Upper lobe of left lung (tissue), 6 donors: Measurements from ENCODE around the gene CDK8. TPM values are rescaled to one million over a fixed set of nuclear protein-coding genes. Genes with fewer than 3 reads are reported as not detected.

Experiments used
- ATAC-seq, 2 donors: fragments of 200-7000 bp; cut with Tn5 transposase; one replicate each; pipeline ENCODE4 v1.9.1; 2022; ENCODE audit warnings: mild to moderate bottlenecking in 2 of 2, moderate library complexity in 2 of 2; ENCODE audit not compliant: low FRiP score in 2 of 2
- DNase-seq, 2 donors: peaks; one replicate each; pipeline ENCODE4 v3.0.0-alpha.2; 2019 to 2020
- H3K27ac ChIP-seq, 4 donors: fragments of 200-600 bp; sonication (generic); one replicate each; pipeline ENCODE4 v1.5.1; 2016 to 2019
- H3K27me3 ChIP-seq, 4 donors: fragments of 200-600 bp; sonication (generic); one replicate each; pipeline ENCODE4 v1.5.1; 2017 to 2019
- H3K36me3 ChIP-seq, 4 donors: fragments of 200-600 bp; sonication (generic); one replicate each; pipeline ENCODE4 v1.5.1; 2016 to 2019
- H3K4me1 ChIP-seq, 4 donors: fragments of 200-600 bp; sonication (generic); one replicate each; pipeline ENCODE4 v1.5.1; 2018 to 2019
- H3K4me3 ChIP-seq, 4 donors: fragments of 200-600 bp; sonication (generic); one replicate each; pipeline ENCODE4 v1.5.1; 2017 to 2019; ENCODE audit warnings: mild to moderate bottlenecking in 2 of 4, moderate library complexity in 1 of 4
- H3K9me3 ChIP-seq, 4 donors: fragments of 200-600 bp; sonication (generic); one replicate each; pipeline ENCODE4 v1.5.1; 2018 to 2019
- EP300 ChIP-seq, 4 donors: sonication (generic); formaldehyde crosslinking; IDR thresholded peaks; one replicate each; pipeline ENCODE4 v1.5.1; 2017; ENCODE audit warnings: antibody characterized with exemption in 4 of 4, control low read depth in 2 of 4
- POLR2A ChIP-seq, 4 donors: fragments of 450-650 bp; IDR thresholded peaks; one replicate each; pipeline ENCODE4 v1.5.1; 2016 to 2017; ENCODE audit warnings: antibody characterized with exemption in 4 of 4, mild to moderate bottlenecking in 2 of 4
- POLR2AphosphoS5 ChIP-seq, 2 donors: sonication (generic); formaldehyde crosslinking; IDR thresholded peaks; one replicate each; pipeline ENCODE4 v1.5.1; 2017; ENCODE audit warnings: antibody characterized with exemption in 2 of 2
- WGBS, 2 donors: methylation state at CpG; one replicate each; pipeline ENCODE4 v1.1.5; 2017 to 2018; 5-methylcytosine and 5-hydroxymethylcytosine counted together
- total RNA-seq, 6 donors: library from RNA; depleted of rRNA in 4 of 6; stranded (reverse); fragments of >200 nt in 4 of 6; gene quantifications; one replicate each; pipeline versions ENCODE4 v1.1.0 to v1.2.1, GENCODE V29; 2016 to 2021
- TF ChIP-seq, protein P1 (sequence below), 6 experiments: fragments of 450-650 bp in 4 of 6; fragments of 200-600 bp in 2 of 6; sonication (generic) in 2 of 6; IDR thresholded peaks; one replicate each; pipeline ENCODE4 v1.5.1; 2016 to 2019; ENCODE audit warnings: antibody characterized with exemption in 6 of 6
- donor health status: DM: no; HTN: no; CAD: no; lungs with moderate emphysema.
- donor health status: DM: no; HTN: yes; CAD: no; lungs with severe emphysema.

Gene CDK8
- total RNA-seq, 6 donors from 2014 or later, result 9.4 to 15.6 (median 10.8) TPM

DNA sequence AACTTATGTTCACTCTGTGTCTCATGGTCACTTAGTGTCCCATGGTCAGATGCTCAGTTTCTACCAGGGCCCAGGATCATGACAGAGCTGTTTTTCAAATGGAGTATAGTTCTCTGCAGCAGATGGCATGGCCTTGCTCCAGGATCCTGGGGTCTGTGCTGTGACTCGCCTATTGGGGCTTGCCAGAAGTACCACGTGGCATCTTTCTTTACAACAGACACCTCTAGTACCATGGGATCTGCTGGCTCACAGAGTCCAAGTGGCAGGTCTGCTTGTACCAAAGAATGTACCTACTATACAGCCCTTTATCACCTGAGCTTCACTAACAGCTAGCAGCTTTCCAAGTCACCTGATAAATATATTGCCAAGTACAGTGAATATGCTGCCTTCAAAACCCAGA, 25.8 kb upstream of the CDK8 start:
- ATAC-seq (no peak), DNase-seq (no peak)
- Histone ChIP-seq H3K4me3 (no peak overlapping the region), H3K4me1 (no peaks in the 10 kb centered on the region), H3K9me3 (no peaks in the 10 kb centered on the region), H3K27ac (no peak overlapping the region), H3K27me3 (no peaks in the 10 kb centered on the region), H3K36me3 (no peaks in the 10 kb centered on the region)
- TF ChIP-seq, protein P1, sequence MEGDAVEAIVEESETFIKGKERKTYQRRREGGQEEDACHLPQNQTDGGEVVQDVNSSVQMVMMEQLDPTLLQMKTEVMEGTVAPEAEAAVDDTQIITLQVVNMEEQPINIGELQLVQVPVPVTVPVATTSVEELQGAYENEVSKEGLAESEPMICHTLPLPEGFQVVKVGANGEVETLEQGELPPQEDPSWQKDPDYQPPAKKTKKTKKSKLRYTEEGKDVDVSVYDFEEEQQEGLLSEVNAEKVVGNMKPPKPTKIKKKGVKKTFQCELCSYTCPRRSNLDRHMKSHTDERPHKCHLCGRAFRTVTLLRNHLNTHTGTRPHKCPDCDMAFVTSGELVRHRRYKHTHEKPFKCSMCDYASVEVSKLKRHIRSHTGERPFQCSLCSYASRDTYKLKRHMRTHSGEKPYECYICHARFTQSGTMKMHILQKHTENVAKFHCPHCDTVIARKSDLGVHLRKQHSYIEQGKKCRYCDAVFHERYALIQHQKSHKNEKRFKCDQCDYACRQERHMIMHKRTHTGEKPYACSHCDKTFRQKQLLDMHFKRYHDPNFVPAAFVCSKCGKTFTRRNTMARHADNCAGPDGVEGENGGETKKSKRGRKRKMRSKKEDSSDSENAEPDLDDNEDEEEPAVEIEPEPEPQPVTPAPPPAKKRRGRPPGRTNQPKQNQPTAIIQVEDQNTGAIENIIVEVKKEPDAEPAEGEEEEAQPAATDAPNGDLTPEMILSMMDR (IDR thresholded peaks at IDR 0.05), result no peak
- TF ChIP-seq POLR2AphosphoS5 (IDR thresholded peaks at IDR 0.05) (no peak), POLR2A (IDR thresholded peaks at IDR 0.05) (no peak), EP300 (IDR thresholded peaks at IDR 0.05) (no peak)
- WGBS, 2 donors, result 97 to 100% methylated on average over 2 of the region's 2 CpGs

DNA sequence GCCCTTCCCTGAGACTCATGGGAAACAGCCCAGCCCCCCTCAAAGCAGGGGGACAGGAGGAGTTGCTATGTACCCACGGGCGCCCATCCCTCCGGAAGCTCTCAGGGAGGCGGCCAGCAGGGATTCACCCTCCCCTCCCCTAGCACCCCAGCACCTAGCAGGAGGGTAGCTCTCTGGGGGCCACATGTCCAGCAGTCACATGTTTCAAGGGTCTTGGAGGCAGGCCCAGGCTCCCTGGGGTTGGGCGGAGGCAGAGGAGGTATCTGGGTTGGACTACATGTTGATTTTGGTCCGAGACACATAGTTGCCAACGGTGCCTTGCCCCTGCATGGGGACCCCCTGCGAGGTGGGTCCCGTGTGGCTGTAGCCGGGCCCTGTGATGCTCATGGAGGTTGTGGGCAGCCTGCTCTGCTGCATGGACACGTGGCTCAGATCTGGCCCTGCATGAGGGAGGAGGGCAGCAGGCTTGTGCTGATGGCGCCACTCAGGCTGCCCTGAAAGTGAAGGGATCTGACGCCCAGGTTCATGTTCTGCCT, 24.8 kb upstream of the CDK8 start:
- peak in 1 of 2 donors; percentile 51 for DNase-seq
- Histone ChIP-seq H3K27me3 (no peaks in the 10 kb centered on the region), H3K4me1 (no peaks in the 10 kb centered on the region), H3K36me3 (no peaks in the 10 kb centered on the region), H3K9me3 (no peaks in the 10 kb centered on the region), H3K4me3 (no peak overlapping the region), H3K27ac (no peak overlapping the region)
- TF ChIP-seq EP300 (IDR thresholded peaks at IDR 0.05), result no peak
- TF ChIP-seq, protein P1 (IDR thresholded peaks at IDR 0.05), result no peak
- TF ChIP-seq POLR2A (IDR thresholded peaks at IDR 0.05), result no peak
- ATAC-seq, result no peak
- 90 to 100% methylated on average over 1 to 13 of the region's 13 CpGs for WGBS, 2 donors

DNA sequence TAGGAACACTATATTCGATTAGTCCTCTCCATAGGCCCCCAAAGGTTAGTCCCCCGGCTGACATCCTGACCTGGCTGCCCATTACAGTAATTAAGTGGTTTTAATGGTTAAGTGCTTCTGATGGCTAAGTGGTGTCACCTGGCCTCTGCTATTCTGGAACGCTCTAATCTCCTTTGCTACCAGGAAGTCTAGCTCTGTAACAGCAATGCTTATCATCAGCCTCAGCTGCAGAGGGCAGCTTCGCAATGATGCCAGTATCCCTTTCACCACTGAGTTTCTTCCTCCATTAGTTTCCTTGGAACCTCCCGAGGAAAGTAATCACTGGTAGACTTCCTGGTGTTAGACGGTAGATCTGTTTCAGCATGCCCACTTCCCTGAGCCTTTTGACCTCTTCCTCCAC, 23.2 kb upstream of the CDK8 start:
- Histone ChIP-seq H3K36me3 (no peaks in the 10 kb centered on the region), H3K9me3 (no peaks in the 10 kb centered on the region), H3K27ac (no peak overlapping the region), H3K4me1 (no peaks in the 10 kb centered on the region), H3K4me3 (no peak overlapping the region), H3K27me3 (no peaks in the 10 kb centered on the region)
- 63 to 66% methylated on average over 6 of the region's 6 CpGs for WGBS, 2 donors
- DNase-seq (no peak), ATAC-seq (no peak)
- no peak for TF ChIP-seq POLR2AphosphoS5 (IDR thresholded peaks at IDR 0.05)
- TF ChIP-seq, protein P1 (IDR thresholded peaks at IDR 0.05), result no peak
- no peak for TF ChIP-seq POLR2A (IDR thresholded peaks at IDR 0.05)
- no peak for TF ChIP-seq EP300 (IDR thresholded peaks at IDR 0.05)

DNA sequence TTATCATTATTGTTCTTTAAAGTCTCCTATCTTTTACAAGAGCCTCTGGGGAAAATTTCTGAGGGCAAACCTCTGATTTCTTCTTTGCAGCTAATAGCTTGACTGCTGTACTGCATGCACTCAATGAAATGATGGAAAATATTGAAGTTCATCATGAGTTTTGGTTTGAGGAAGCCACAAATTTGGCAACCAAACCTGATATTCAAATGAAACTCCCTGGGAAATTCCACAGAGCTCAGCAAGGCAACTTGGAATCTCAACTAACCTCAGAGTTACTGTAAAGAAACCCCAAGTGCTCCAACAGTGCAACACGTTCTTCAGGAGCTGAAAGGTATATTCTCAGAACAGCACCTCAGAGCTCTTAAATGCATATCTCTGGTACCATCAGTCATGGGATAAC, 17.6 kb upstream of the CDK8 start:
- no peak overlapping the region for H3K4me3 ChIP-seq
- no peak for TF ChIP-seq EP300 (IDR thresholded peaks at IDR 0.05)
- TF ChIP-seq POLR2A (IDR thresholded peaks at IDR 0.05), result no peak
- TF ChIP-seq POLR2AphosphoS5 (IDR thresholded peaks at IDR 0.05), result no peak
- TF ChIP-seq, protein P1 (IDR thresholded peaks at IDR 0.05), result no peak
- no peak for DNase-seq
- H3K4me1 ChIP-seq, result no peaks in the 10 kb centered on the region
- no peak for ATAC-seq
- no peak overlapping the region for H3K27ac ChIP-seq
- 35 to 57% methylated on average over 1 of the region's 1 CpG for WGBS, 2 donors
- H3K9me3 ChIP-seq, result no peaks in the 10 kb centered on the region
- H3K36me3 ChIP-seq, result no peaks in the 10 kb centered on the region
- H3K27me3 ChIP-seq, result no peaks in the 10 kb centered on the region

DNA sequence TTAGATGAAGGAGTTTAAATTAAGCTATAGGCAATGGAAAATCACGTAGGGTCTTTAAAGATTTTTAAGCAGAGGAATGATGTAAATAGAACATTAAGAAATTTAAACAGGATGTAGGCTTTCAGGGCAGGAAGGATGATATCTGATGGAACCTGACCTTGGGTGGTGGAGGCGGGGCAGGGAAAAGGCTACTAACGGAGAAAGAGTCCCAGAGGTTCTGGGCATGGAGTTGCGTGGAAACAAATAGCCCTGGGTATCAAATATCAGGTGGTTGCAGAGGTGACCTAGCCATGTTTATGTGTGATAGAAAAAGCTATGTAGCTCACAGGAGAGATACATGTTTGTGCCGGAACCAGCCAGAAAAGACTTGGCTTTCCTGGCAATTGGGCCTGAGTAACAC, 7.8 kb upstream of the CDK8 start:
- DNase-seq, result no peak
- H3K9me3 ChIP-seq, result no peaks in the 10 kb centered on the region
- peak overlapping the region in 2 of 4 donors; percentile 30 to 46 for H3K27ac ChIP-seq
- H3K4me1 ChIP-seq, result no peaks in the 10 kb centered on the region
- WGBS, 2 donors, result 55 to 59% methylated on average over 5 of the region's 5 CpGs
- no peak for ATAC-seq
- H3K4me3 ChIP-seq, result no peak overlapping the region
- no peaks in the 10 kb centered on the region for H3K27me3 ChIP-seq
- H3K36me3 ChIP-seq, result no peaks in the 10 kb centered on the region
- TF ChIP-seq POLR2A (IDR thresholded peaks at IDR 0.05) (no peak), EP300 (IDR thresholded peaks at IDR 0.05) (no peak), POLR2AphosphoS5 (IDR thresholded peaks at IDR 0.05) (no peak)
- TF ChIP-seq, protein P1 (IDR thresholded peaks at IDR 0.05), result no peak
